Muscle of leg (tissue), 11 donors: ENCODE results near the gene ZCCHC14. TPM values are rescaled to one million over a fixed set of nuclear protein-coding genes. Genes with fewer than 3 reads are reported as not detected.

Experiments
- DNase-seq: peaks from one replicate; pipeline ENCODE4 v3.0.0; 2013
- H3K27ac ChIP-seq: one replicate; pipeline ENCODE4 v1.5.1; 2013; ENCODE audit warnings: mild to moderate bottlenecking, low read length, control low read depth
- H3K27me3 ChIP-seq: one replicate; pipeline ENCODE4 v1.6.1; 2013; ENCODE audit warnings: low read length; ENCODE audit not compliant: control insufficient read depth, insufficient read depth
- H3K36me3 ChIP-seq: one replicate; pipeline ENCODE4 v1.6.1; 2013; ENCODE audit warnings: low read length; ENCODE audit not compliant: control insufficient read depth, insufficient read depth
- H3K4me1 ChIP-seq: one replicate; pipeline ENCODE4 v1.6.1; 2013; ENCODE audit warnings: low read length; ENCODE audit not compliant: control insufficient read depth, insufficient read depth
- H3K4me3 ChIP-seq: one replicate; pipeline ENCODE4 v1.5.1; 2013; ENCODE audit warnings: low read length, control low read depth
- H3K9me3 ChIP-seq: replicated peaks from 2 replicates; pipeline ENCODE4 v1.6.1; 2013; ENCODE audit warnings: low read depth, low read length; ENCODE audit not compliant: control insufficient read depth
- WGBS: methylation state at CpG from one replicate; pipeline ENCODE4 v1.1.5; 2013; ENCODE audit warnings: missing lambda C conversion rate; ENCODE audit not compliant: insufficient coverage; 5-methylcytosine and 5-hydroxymethylcytosine counted together
- polyA plus RNA-seq, 8 donors: library from polyadenylated mRNA; unstranded; fragments of 120-200 nt; gene quantifications; one replicate each; pipeline versions ENCODE4 v1.2.1 to v1.2.3, GENCODE V29; 2013; ENCODE audit warnings: inconsistent platforms in 1 of 8, low replicate concordance in 1 of 8; ENCODE audit not compliant: insufficient read length in 8 of 8, insufficient read depth in 1 of 8
- total RNA-seq: library from RNA; stranded (reverse); fragments of 120-200 nt; gene quantifications from one replicate; pipeline ENCODE4 v1.2.4, GENCODE V29; 2013

ZCCHC14 gene
- total and polyA plus RNA-seq, 9 donors = 10.1 to 23.2 (median 17.3) TPM

- peaks cover 34% of the 10 kb centered on the region for H3K36me3 ChIP-seq
- WGBS = 79% methylated on average over 16 of the region's 22 CpGs
- no peak overlapping the region for H3K4me3 ChIP-seq
- no peaks in the 10 kb centered on the region for H3K9me3 ChIP-seq
- peaks cover 12% of the 10 kb centered on the region for H3K4me1 ChIP-seq
- DNase-seq = no peak
- no peak overlapping the region for H3K27ac ChIP-seq
- no peaks in the 10 kb centered on the region for H3K27me3 ChIP-seq
Observed at GRCh38 chr16:87457709-87458423, 35.0 kb downstream of the ZCCHC14 start.

- Histone ChIP-seq H3K36me3 (peaks cover 42% of the 10 kb centered on the region), H3K4me3 (no peak overlapping the region), H3K27ac (no peak overlapping the region), H3K4me1 (peaks cover 15% of the 10 kb centered on the region), H3K27me3 (no peaks in the 10 kb centered on the region), H3K9me3 (no peaks in the 10 kb centered on the region)
- no peak for DNase-seq
- no CpG with 5 or more reads among the region's 4 CpGs for WGBS
Observed at GRCh38 chr16:87457061-87457611, 35.7 kb downstream of the ZCCHC14 start.

GRCh38 chr16:87454391-87454790 is 38.4 kb downstream of the ZCCHC14 start:
- Histone ChIP-seq H3K27ac (no peak overlapping the region), H3K36me3 (peaks cover 45% of the 10 kb centered on the region), H3K4me3 (no peak overlapping the region), H3K9me3 (no peaks in the 10 kb centered on the region), H3K4me1 (peaks cover 11% of the 10 kb centered on the region), H3K27me3 (no peaks in the 10 kb centered on the region)
- no CpG with 5 or more reads among the region's 3 CpGs for WGBS
- no peak for DNase-seq

GRCh38 chr16:87453326-87453725 is 39.5 kb downstream of the ZCCHC14 start:
- Histone ChIP-seq H3K4me3 (no peak overlapping the region), H3K27me3 (no peaks in the 10 kb centered on the region), H3K4me1 (peaks cover 8% of the 10 kb centered on the region), H3K36me3 (peaks cover 47% of the 10 kb centered on the region), H3K9me3 (no peaks in the 10 kb centered on the region), H3K27ac (no peak overlapping the region)
- DNase-seq = no peak
- 89% methylated on average over 10 of the region's 14 CpGs for WGBS

- Histone ChIP-seq H3K4me3 (no peak overlapping the region), H3K27ac (no peak overlapping the region), H3K9me3 (no peaks in the 10 kb centered on the region), H3K4me1 (peaks cover 6% of the 10 kb centered on the region), H3K27me3 (no peaks in the 10 kb centered on the region), H3K36me3 (peaks cover 45% of the 10 kb centered on the region)
- DNase-seq = no peak
- WGBS = 57% methylated on average over 17 of the region's 18 CpGs
Observed at GRCh38 chr16:87451563-87452210, 41.1 kb downstream of the ZCCHC14 start.

- DNase-seq = no peak
- Histone ChIP-seq H3K27me3 (no peaks in the 10 kb centered on the region), H3K27ac (no peak overlapping the region), H3K4me3 (no peak overlapping the region), H3K9me3 (peaks cover 5% of the 10 kb centered on the region), H3K36me3 (peaks cover 42% of the 10 kb centered on the region), H3K4me1 (peaks cover 6% of the 10 kb centered on the region)
- 96% methylated on average over 12 of the region's 12 CpGs for WGBS
Observed at GRCh38 chr16:87448866-87449265, 44.0 kb downstream of the ZCCHC14 start.

GRCh38 chr16:87447323-87447722 is 45.5 kb downstream of the ZCCHC14 start:
- H3K4me1 ChIP-seq = peaks cover 4% of the 10 kb centered on the region
- H3K36me3 ChIP-seq = peaks cover 30% of the 10 kb centered on the region
- DNase-seq = no peak
- H3K27me3 ChIP-seq = no peaks in the 10 kb centered on the region
- H3K4me3 ChIP-seq = no peak overlapping the region
- H3K9me3 ChIP-seq = peaks cover 6% of the 10 kb centered on the region
- no peak overlapping the region for H3K27ac ChIP-seq
- WGBS = 86% methylated on average over 1 of the region's 6 CpGs

- Histone ChIP-seq H3K4me3 (no peak overlapping the region), H3K4me1 (no peaks in the 10 kb centered on the region), H3K27ac (no peak overlapping the region), H3K27me3 (no peaks in the 10 kb centered on the region), H3K36me3 (peaks cover 22% of the 10 kb centered on the region), H3K9me3 (peaks cover 6% of the 10 kb centered on the region)
- no peak for DNase-seq
- WGBS = 75% methylated on average over 1 of the region's 7 CpGs
Observed at GRCh38 chr16:87446479-87446878, 46.3 kb downstream of the ZCCHC14 start.

GRCh38 chr16:87445486-87445885 is 47.3 kb downstream of the ZCCHC14 start:
- H3K4me3 ChIP-seq = no peak overlapping the region
- H3K27ac ChIP-seq = no peak overlapping the region
- WGBS = no CpG with 5 or more reads among the region's 7 CpGs
- DNase-seq = no peak
- peaks cover 22% of the 10 kb centered on the region for H3K36me3 ChIP-seq
- H3K27me3 ChIP-seq = no peaks in the 10 kb centered on the region
- H3K4me1 ChIP-seq = no peaks in the 10 kb centered on the region
- peaks cover 6% of the 10 kb centered on the region for H3K9me3 ChIP-seq

- WGBS = no CpG with 5 or more reads among the region's 3 CpGs
Observed at GRCh38 chr16:87443964-87444363, 48.9 kb downstream of the ZCCHC14 start.

More at GRCh38 chr16:87443964-87444363, 48.9 kb downstream of the ZCCHC14 start:
- H3K27ac ChIP-seq = no peak overlapping the region
- H3K27me3 ChIP-seq = no peaks in the 10 kb centered on the region
- no peak for DNase-seq
- H3K4me3 ChIP-seq = no peak overlapping the region
- no peaks in the 10 kb centered on the region for H3K4me1 ChIP-seq
- H3K36me3 ChIP-seq = peaks cover 18% of the 10 kb centered on the region
- peaks cover 6% of the 10 kb centered on the region for H3K9me3 ChIP-seq
